ENCODE measurements around the gene CGB3. TPM values are rescaled to one million over a fixed set of nuclear protein-coding genes. Genes with fewer than 3 reads are reported as not detected.

Gene CGB3
- total RNA-seq, 1 experiment from 2014 or later = not detected

- no peaks in the 10 kb centered on the region for H3K4me1 ChIP-seq (ENCODE audit: control insufficient read depth, insufficient read depth, low read length)
- no peaks in the 10 kb centered on the region for H3K36me3 ChIP-seq (ENCODE audit: control insufficient read depth, insufficient read depth, low read length)
- no peaks in the 10 kb centered on the region for H3K27me3 ChIP-seq (ENCODE audit: control insufficient read depth, insufficient read depth, low read length)
- H3K9me3 ChIP-seq (ENCODE audit: control insufficient read depth, insufficient read depth, low read depth, low read length) = no peaks in the 10 kb centered on the region
- ChIA-PET CTCF (interaction anchor here (0.5 to 0.7 kb wide), 3 partner anchors 11 to 107 kb away, joined by 4 to 9 read pairs (median 7); no protein-coding TSS in a partner anchor), POLR2A (no interaction called here)
- in situ Hi-C loops (cut with HindIII; ENCODE audit: low pct_unique_long_range_greater_than_20kb, low sequenced_read_pairs) = no loop called here
- ATAC-seq (no peak; the same call in 1 of the 2 replicates), DNase-seq (ENCODE audit: low read depth, low spot score) (no peak)
- no peak for TF ChIP-seq REST (IDR thresholded peaks at IDR 0.05; ENCODE audit: insufficient read depth in 1 of 2, low read depth in 2 of 2, low read length in 1 of 2)
- TF ChIP-seq CTCF (IDR thresholded peaks at IDR 0.05) = no peak
- no peak for TF ChIP-seq SIN3A (IDR thresholded peaks at IDR 0.05; ENCODE audit: borderline replicate concordance, insufficient read depth, low read depth, low read length)
- TF ChIP-seq TCF7L2 (IDR thresholded peaks at IDR 0.05; ENCODE audit: low read depth, low read length) = no peak
- no peak for TF ChIP-seq POLR2AphosphoS5 (IDR thresholded peaks at IDR 0.05; ENCODE audit: low read depth, low read length)
- H3K27ac ChIP-seq (ENCODE audit: low read length) = no peak overlapping the region
- H3K4me3 ChIP-seq (ENCODE audit: low read depth in 2 of 2, low read length in 2 of 2) = no peak overlapping the region
- BruUV-seq (replicated peaks) = no TSS peak
- intact Hi-C loops (cut with micrococcal nuclease; ENCODE audit: unreplicated experiment) = loop anchor here (10.0 kb wide), 1 partner anchor 191 kb away; no protein-coding TSS in a partner anchor
Observed at GRCh38 chr19:48975947-48976847, 47.9 kb downstream of the CGB3 start.

Small RNA genes lying within 50 kb of the gene (microRNA-seq; reads per million reads assigned to microRNA genes)
- not detected for gene MIR6798 (ENCODE audit: unreplicated experiment)

Other genes starting within 250 kb of the CGB3 start
- 34.6 TPM for gene BCAT2, start 213.3 kb downstream of the CGB3 start, total RNA-seq (2021; ENCODE audit: unreplicated experiment)
- gene HSD17B14, start 187.8 kb downstream of the CGB3 start, total RNA-seq (2021; ENCODE audit: unreplicated experiment) = 20.8 TPM
- gene PLEKHA4, start 155.7 kb downstream of the CGB3 start, total RNA-seq (2021; ENCODE audit: unreplicated experiment) = 4.2 TPM
- gene PPP1R15A, start 151.9 kb downstream of the CGB3 start, total RNA-seq (2021; ENCODE audit: unreplicated experiment) = 27.1 TPM
- 0.15 TPM for gene TULP2, start 125.6 kb downstream of the CGB3 start, total RNA-seq (2021; ENCODE audit: unreplicated experiment)
- gene NUCB1, start 124.0 kb downstream of the CGB3 start, total RNA-seq (2021; ENCODE audit: unreplicated experiment) = 102 TPM
- 0.85 TPM for gene DHDH, start 90.6 kb downstream of the CGB3 start, total RNA-seq (2021; ENCODE audit: unreplicated experiment)
- 100 TPM for gene BAX, start 69.5 kb downstream of the CGB3 start, total RNA-seq (2021; ENCODE audit: unreplicated experiment)
- gene FTL, start 59.0 kb downstream of the CGB3 start, total RNA-seq (2021; ENCODE audit: unreplicated experiment) = 1,332 TPM
- 20.2 TPM for gene GYS1, start 31.0 kb downstream of the CGB3 start, total RNA-seq (2021; ENCODE audit: unreplicated experiment)
- 170 TPM for gene RUVBL2, start 30.4 kb downstream of the CGB3 start, total RNA-seq (2021; ENCODE audit: unreplicated experiment)
- 0.39 TPM for gene LHB, start 7.2 kb downstream of the CGB3 start, total RNA-seq (2021; ENCODE audit: unreplicated experiment)
- not detected for gene CGB2, start 7.6 kb upstream of the CGB3 start, total RNA-seq (2021; ENCODE audit: unreplicated experiment)
- not detected for gene CGB1, start 12.6 kb upstream of the CGB3 start, total RNA-seq (2021; ENCODE audit: unreplicated experiment)
- not detected for gene CGB5, start 19.5 kb upstream of the CGB3 start, total RNA-seq (2021; ENCODE audit: unreplicated experiment)
- not detected for gene CGB8, start 24.8 kb upstream of the CGB3 start, total RNA-seq (2021; ENCODE audit: unreplicated experiment)
- gene CGB7, start 33.4 kb upstream of the CGB3 start, total RNA-seq (2021; ENCODE audit: unreplicated experiment) = 0.95 TPM
- gene NTF4, start 40.5 kb upstream of the CGB3 start, total RNA-seq (2021; ENCODE audit: unreplicated experiment) = 0.39 TPM
- gene KCNA7, start 48.4 kb upstream of the CGB3 start, total RNA-seq (2021; ENCODE audit: unreplicated experiment) = 0.03 TPM
- gene SNRNP70, start 61.1 kb upstream of the CGB3 start, total RNA-seq (2021; ENCODE audit: unreplicated experiment) = 180 TPM
- 6.4 TPM for gene LIN7B, start 90.0 kb upstream of the CGB3 start, total RNA-seq (2021; ENCODE audit: unreplicated experiment)
- gene C19orf73, start 94.8 kb upstream of the CGB3 start, total RNA-seq (2021; ENCODE audit: unreplicated experiment) = 1.4 TPM
- 21.7 TPM for gene PPFIA3, start 95.2 kb upstream of the CGB3 start, total RNA-seq (2021; ENCODE audit: unreplicated experiment)
- gene HRC, start 131.1 kb upstream of the CGB3 start, total RNA-seq (2021; ENCODE audit: unreplicated experiment) = 0.13 TPM
- gene TRPM4, start 133.5 kb upstream of the CGB3 start, total RNA-seq (2021; ENCODE audit: unreplicated experiment) = 19.4 TPM

All from Panc1 (cell line).